OCI-LY7 (cell line): ENCODE measurements around the gene TST.
A peak's percentile ranks its signal among the peaks of the same experiment; 100 is the strongest.

ENCODE experiments used
- CTCF ChIP-seq: fragments of 200-600 bp; sonication (generic); conservative IDR thresholded peaks from 2 replicates; pipeline ENCODE4 v1.5.1; 2014; ENCODE audit warnings: mild to moderate bottlenecking, antibody characterized with exemption, low read length, moderate library complexity, mixed read lengths
- EZH2phosphoT487 ChIP-seq: fragments of 200-600 bp; sonication (generic); IDR thresholded peaks from 2 replicates; pipeline ENCODE4 v1.6.1; 2018; ENCODE audit warnings: low read depth, borderline replicate concordance, mild to moderate bottlenecking, mixed run types, antibody characterized with exemption, low read length, moderate library complexity, mixed read lengths

- TF ChIP-seq CTCF = peak; percentile 82
- no peak for TF ChIP-seq EZH2phosphoT487
Measured at GRCh38 chr22:37043828-37044538, 24.7 kb upstream of the TST start.
